ENCODE measurements around the gene LMOD2.

DNA sequence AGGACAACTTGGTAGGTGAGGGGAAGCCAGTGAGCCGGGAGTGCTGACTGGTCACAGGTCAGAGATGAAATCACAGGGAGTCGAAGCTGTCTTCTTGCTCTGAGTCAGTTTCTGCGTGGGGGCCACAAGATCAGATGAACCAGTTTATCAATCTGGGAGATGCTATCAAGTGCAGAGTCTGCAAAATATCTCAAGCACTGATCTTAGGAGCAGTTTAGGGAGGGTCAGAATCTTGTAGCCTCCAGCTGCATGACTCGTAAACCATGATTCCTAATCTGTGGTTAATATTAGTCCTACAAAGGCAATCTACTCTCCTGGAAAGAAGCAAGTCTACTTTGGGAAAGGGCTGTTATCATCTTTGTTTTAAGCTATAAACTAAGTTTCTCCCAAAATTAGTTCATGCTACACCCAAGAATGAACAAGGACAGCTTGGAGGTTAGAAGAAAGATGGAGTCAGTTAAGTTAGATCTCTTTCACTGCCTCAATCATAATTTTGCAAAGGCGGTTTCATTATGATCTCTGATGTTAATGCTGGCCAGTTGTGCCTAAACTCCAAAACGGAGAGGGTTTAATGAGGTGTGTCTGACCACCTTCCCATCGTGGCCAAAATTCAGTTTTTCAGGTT lies 8.4 kb upstream of the LMOD2 start:
- TF ChIP-seq, protein P1, sequence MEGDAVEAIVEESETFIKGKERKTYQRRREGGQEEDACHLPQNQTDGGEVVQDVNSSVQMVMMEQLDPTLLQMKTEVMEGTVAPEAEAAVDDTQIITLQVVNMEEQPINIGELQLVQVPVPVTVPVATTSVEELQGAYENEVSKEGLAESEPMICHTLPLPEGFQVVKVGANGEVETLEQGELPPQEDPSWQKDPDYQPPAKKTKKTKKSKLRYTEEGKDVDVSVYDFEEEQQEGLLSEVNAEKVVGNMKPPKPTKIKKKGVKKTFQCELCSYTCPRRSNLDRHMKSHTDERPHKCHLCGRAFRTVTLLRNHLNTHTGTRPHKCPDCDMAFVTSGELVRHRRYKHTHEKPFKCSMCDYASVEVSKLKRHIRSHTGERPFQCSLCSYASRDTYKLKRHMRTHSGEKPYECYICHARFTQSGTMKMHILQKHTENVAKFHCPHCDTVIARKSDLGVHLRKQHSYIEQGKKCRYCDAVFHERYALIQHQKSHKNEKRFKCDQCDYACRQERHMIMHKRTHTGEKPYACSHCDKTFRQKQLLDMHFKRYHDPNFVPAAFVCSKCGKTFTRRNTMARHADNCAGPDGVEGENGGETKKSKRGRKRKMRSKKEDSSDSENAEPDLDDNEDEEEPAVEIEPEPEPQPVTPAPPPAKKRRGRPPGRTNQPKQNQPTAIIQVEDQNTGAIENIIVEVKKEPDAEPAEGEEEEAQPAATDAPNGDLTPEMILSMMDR (IDR thresholded peaks at IDR 0.05; ENCODE audit: low read depth, low read length, poor library complexity, severe bottlenecking) = no peak
- TF ChIP-seq EZH2phosphoT487 (IDR thresholded peaks at IDR 0.05; ENCODE audit: borderline replicate concordance, low read length) = no peak

Measured in DOHH2 (cell line).